GM23338 (cell line): ENCODE results near the gene BEST2. TPM values are rescaled to one million over a fixed set of nuclear protein-coding genes. Genes with fewer than 3 reads are reported as not detected.

Experiments used
- ATAC-seq: fragments of 200-7000 bp; cut with Tn5 transposase; 3 replicates; pipeline ENCODE4 v1.9.1; 2020
- DNase-seq: peaks from one replicate; pipeline ENCODE4 v3.0.0-alpha.2; 2015; ENCODE audit warnings: low spot score
- H2AFZ ChIP-seq: fragments of 200-600 bp; sonication (generic); 2 replicates; pipeline ENCODE4 v1.8.0; 2016; ENCODE audit warnings: antibody characterized with exemption, mild to moderate bottlenecking, moderate library complexity
- H3F3A ChIP-seq: fragments of 200-600 bp; sonication (generic); replicated peaks from 2 replicates; pipeline ENCODE4 v1.8.0; 2017; ENCODE audit warnings: antibody characterized with exemption, mixed run types, low read depth
- H3K27ac ChIP-seq: fragments of 200-600 bp; sonication (generic); 2 replicates; pipeline ENCODE4 v1.6.1; 2016; ENCODE audit warnings: low read depth
- H3K27me3 ChIP-seq: fragments of 200-600 bp; sonication (generic); 2 replicates; pipeline ENCODE4 v1.8.0; 2016; ENCODE audit warnings: mild to moderate bottlenecking, mixed run types, moderate library complexity; ENCODE audit not compliant: insufficient read depth
- H3K36me3 ChIP-seq: fragments of 200-600 bp; sonication (generic); 2 replicates; pipeline ENCODE4 v1.8.0; 2016; ENCODE audit warnings: mild to moderate bottlenecking; ENCODE audit not compliant: insufficient read depth
- H3K4me1 ChIP-seq: fragments of 200-600 bp; sonication (generic); 2 replicates; pipeline ENCODE4 v1.8.0; 2016; ENCODE audit warnings: mild to moderate bottlenecking, moderate library complexity; ENCODE audit not compliant: insufficient read depth
- H3K4me2 ChIP-seq: fragments of 200-600 bp; sonication (generic); 2 replicates; pipeline ENCODE4 v1.7.1; 2017; ENCODE audit warnings: mixed run types
- H3K4me3 ChIP-seq: fragments of 200-600 bp; sonication (generic); 2 replicates; pipeline ENCODE4 v1.6.1; 2016; ENCODE audit warnings: mixed run types
- H3K79me2 ChIP-seq: fragments of 200-600 bp; sonication (generic); replicated peaks from 2 replicates; pipeline ENCODE4 v1.8.0; 2017; ENCODE audit warnings: mild to moderate bottlenecking; ENCODE audit not compliant: insufficient read depth
- H3K9me2 ChIP-seq: fragments of 200-600 bp; sonication (generic); 2 replicates; pipeline ENCODE4 v1.8.0; 2017; ENCODE audit not compliant: insufficient read depth
- H4K20me1 ChIP-seq: fragments of 200-600 bp; sonication (generic); replicated peaks from 2 replicates; pipeline ENCODE4 v1.8.0; 2017; ENCODE audit warnings: mild to moderate bottlenecking; ENCODE audit not compliant: insufficient read depth
- H3K27ac Mint-ChIP-seq: 2 replicates; pipeline ENCODE4 v1.8.0; 2020; ENCODE audit warnings: inconsistent platforms, mild to moderate bottlenecking, moderate library complexity, mixed read lengths
- H3K27me3 Mint-ChIP-seq: 3 replicates; pipeline ENCODE4 v1.8.0; 2022; ENCODE audit warnings: low read depth, mild to moderate bottlenecking, moderate library complexity, mixed read lengths, inconsistent platforms; ENCODE audit not compliant: insufficient read depth, poor library complexity
- H3K36me3 Mint-ChIP-seq: 3 replicates; pipeline ENCODE4 v1.8.0; 2021; ENCODE audit warnings: low read depth, mild to moderate bottlenecking, inconsistent platforms, moderate library complexity, mixed read lengths
- H3K4me1 Mint-ChIP-seq: 3 replicates; pipeline ENCODE4 v1.8.0; 2020; ENCODE audit warnings: mild to moderate bottlenecking, inconsistent platforms, mixed read lengths
- H3K4me3 Mint-ChIP-seq: 3 replicates; pipeline ENCODE4 v1.8.0; 2021; ENCODE audit warnings: moderate library complexity, mild to moderate bottlenecking, inconsistent platforms, mixed read lengths
- H3K9me3 Mint-ChIP-seq: 3 replicates; pipeline ENCODE4 v1.8.0; 2020; ENCODE audit warnings: moderate library complexity, mild to moderate bottlenecking, inconsistent platforms, mixed read lengths
- CREB1 ChIP-seq: fragments of 250-450 bp; sonication (Bioruptor Pico); IDR thresholded peaks from 2 replicates; pipeline ENCODE4 v1.5.0; 2020; ENCODE audit warnings: low read depth, mild to moderate bottlenecking, moderate library complexity
- EZH2 ChIP-seq: fragments of 200-600 bp; sonication (generic); IDR thresholded peaks from one replicate; pipeline ENCODE4 v1.8.0; 2017; ENCODE audit warnings: antibody characterized with exemption, mild to moderate bottlenecking, low read depth; ENCODE audit not compliant: unreplicated experiment
- EZH2phosphoT487 ChIP-seq: fragments of 200-600 bp; sonication (generic); IDR thresholded peaks from one replicate; pipeline ENCODE4 v1.8.1; 2018; ENCODE audit warnings: antibody characterized with exemption; ENCODE audit not compliant: unreplicated experiment
- JUNB ChIP-seq: IDR thresholded peaks from one replicate; pipeline ENCODE4 v1.6.1; 2016; ENCODE audit warnings: antibody characterized with exemption; ENCODE audit not compliant: unreplicated experiment
- STAT1 ChIP-seq: IDR thresholded peaks from one replicate; pipeline ENCODE4 v1.6.1; 2016; ENCODE audit warnings: antibody characterized with exemption; ENCODE audit not compliant: unreplicated experiment
- ZNF331 ChIP-seq: fragments of 250-450 bp; sonication (Bioruptor Pico); IDR thresholded peaks from 2 replicates; pipeline ENCODE4 v1.5.0; 2020; ENCODE audit warnings: low read depth, mild to moderate bottlenecking, moderate library complexity
- polyA plus RNA-seq: library from polyadenylated mRNA; unstranded; fragments of >200 nt; fragmentation: Nextera tagmentation; extraction: Ambion mirVana; gene quantifications from 2 replicates; pipeline ENCODE4 v1.2.1, GENCODE V29; 2016
- total RNA-seq: library from RNA; depleted of rRNA; stranded (reverse); fragments of >200 nt; shearing (Covaris generic); gene quantifications from 2 replicates; pipeline ENCODE4 v1.2.3, GENCODE V29; 2014
- TF ChIP-seq, protein P1 (sequence below): IDR thresholded peaks from 2 replicates; pipeline ENCODE4 v1.6.1; 2016; ENCODE audit warnings: antibody characterized with exemption
- TF ChIP-seq, protein P2 (sequence below): IDR thresholded peaks from one replicate; pipeline ENCODE4 v1.6.1; 2018; ENCODE audit warnings: antibody characterized with exemption; ENCODE audit not compliant: unreplicated experiment
- TF ChIP-seq, protein P3 (sequence below), 2 experiments: fragments of 200-600 bp in 1 of 2; sonication (generic) in 1 of 2; conservative IDR thresholded peaks; 2 replicates each; pipeline versions ENCODE4 v1.5.1 to v1.6.1; 2016 to 2017; ENCODE audit warnings: antibody characterized with exemption in 2 of 2, low read depth in 2 of 2, mild to moderate bottlenecking in 2 of 2, moderate library complexity in 1 of 2
- TF ChIP-seq, protein P4 (sequence below): fragments of 250-450 bp; sonication (Bioruptor Pico); IDR thresholded peaks from 2 replicates; pipeline ENCODE4 v1.5.0; 2020; ENCODE audit warnings: mild to moderate bottlenecking, moderate library complexity

Gene BEST2
- total and polyA plus RNA-seq, 2 experiments from 2014 or later, result 1.2 to 10.4 TPM

DNA sequence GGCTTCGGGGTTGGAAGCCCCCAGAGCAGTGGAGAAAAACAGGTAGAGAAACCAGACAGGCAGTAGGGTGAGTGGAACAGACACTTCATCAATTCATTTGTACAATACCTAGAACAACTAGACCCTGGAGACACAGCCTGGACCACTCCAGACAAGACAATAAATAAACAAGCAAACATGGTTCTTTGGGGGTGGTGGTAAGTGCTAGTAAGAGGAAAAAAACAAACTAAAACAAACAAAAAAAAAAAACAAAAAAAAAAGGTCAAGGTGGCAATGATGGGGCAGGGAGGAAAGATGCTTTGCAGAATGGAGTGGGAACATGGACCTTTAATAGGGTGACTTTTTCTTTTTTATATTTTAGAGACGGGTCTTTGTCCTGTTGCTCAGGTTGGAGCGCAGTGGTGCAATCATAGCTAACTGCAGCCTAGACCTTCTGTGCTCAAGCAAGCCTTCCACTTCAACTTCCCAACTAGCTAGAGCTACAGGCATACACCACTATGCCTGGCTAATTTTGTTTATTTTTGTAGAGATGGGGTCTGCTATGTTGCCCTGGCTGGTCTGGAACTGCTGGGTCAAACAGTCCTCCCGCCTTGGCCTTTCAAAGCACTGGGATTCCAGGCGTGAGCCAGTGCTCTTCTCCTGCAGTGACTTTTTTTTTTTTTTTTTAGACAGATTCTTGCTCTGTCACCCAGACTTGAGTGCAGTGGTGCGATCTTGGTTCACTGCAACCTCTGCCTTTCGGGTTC, 42.8 kb downstream of the BEST2 start (continued):
- TF ChIP-seq, protein P1, sequence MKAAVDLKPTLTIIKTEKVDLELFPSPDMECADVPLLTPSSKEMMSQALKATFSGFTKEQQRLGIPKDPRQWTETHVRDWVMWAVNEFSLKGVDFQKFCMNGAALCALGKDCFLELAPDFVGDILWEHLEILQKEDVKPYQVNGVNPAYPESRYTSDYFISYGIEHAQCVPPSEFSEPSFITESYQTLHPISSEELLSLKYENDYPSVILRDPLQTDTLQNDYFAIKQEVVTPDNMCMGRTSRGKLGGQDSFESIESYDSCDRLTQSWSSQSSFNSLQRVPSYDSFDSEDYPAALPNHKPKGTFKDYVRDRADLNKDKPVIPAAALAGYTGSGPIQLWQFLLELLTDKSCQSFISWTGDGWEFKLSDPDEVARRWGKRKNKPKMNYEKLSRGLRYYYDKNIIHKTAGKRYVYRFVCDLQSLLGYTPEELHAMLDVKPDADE, result no peak
- TF ChIP-seq EZH2, result no peak
- no peak for TF ChIP-seq ZNF331
- TF ChIP-seq, protein P2, sequence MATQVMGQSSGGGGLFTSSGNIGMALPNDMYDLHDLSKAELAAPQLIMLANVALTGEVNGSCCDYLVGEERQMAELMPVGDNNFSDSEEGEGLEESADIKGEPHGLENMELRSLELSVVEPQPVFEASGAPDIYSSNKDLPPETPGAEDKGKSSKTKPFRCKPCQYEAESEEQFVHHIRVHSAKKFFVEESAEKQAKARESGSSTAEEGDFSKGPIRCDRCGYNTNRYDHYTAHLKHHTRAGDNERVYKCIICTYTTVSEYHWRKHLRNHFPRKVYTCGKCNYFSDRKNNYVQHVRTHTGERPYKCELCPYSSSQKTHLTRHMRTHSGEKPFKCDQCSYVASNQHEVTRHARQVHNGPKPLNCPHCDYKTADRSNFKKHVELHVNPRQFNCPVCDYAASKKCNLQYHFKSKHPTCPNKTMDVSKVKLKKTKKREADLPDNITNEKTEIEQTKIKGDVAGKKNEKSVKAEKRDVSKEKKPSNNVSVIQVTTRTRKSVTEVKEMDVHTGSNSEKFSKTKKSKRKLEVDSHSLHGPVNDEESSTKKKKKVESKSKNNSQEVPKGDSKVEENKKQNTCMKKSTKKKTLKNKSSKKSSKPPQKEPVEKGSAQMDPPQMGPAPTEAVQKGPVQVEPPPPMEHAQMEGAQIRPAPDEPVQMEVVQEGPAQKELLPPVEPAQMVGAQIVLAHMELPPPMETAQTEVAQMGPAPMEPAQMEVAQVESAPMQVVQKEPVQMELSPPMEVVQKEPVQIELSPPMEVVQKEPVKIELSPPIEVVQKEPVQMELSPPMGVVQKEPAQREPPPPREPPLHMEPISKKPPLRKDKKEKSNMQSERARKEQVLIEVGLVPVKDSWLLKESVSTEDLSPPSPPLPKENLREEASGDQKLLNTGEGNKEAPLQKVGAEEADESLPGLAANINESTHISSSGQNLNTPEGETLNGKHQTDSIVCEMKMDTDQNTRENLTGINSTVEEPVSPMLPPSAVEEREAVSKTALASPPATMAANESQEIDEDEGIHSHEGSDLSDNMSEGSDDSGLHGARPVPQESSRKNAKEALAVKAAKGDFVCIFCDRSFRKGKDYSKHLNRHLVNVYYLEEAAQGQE, result no peak
- no peak for TF ChIP-seq CREB1
- TF ChIP-seq JUNB, result no peak
- no peak for TF ChIP-seq STAT1
- TF ChIP-seq, protein P3, sequence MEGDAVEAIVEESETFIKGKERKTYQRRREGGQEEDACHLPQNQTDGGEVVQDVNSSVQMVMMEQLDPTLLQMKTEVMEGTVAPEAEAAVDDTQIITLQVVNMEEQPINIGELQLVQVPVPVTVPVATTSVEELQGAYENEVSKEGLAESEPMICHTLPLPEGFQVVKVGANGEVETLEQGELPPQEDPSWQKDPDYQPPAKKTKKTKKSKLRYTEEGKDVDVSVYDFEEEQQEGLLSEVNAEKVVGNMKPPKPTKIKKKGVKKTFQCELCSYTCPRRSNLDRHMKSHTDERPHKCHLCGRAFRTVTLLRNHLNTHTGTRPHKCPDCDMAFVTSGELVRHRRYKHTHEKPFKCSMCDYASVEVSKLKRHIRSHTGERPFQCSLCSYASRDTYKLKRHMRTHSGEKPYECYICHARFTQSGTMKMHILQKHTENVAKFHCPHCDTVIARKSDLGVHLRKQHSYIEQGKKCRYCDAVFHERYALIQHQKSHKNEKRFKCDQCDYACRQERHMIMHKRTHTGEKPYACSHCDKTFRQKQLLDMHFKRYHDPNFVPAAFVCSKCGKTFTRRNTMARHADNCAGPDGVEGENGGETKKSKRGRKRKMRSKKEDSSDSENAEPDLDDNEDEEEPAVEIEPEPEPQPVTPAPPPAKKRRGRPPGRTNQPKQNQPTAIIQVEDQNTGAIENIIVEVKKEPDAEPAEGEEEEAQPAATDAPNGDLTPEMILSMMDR (conservative IDR thresholded peaks at IDR 0.05; ENCODE audit: low read depth in 2 of 2), result no peak
- TF ChIP-seq EZH2phosphoT487, result no peak

DNA sequence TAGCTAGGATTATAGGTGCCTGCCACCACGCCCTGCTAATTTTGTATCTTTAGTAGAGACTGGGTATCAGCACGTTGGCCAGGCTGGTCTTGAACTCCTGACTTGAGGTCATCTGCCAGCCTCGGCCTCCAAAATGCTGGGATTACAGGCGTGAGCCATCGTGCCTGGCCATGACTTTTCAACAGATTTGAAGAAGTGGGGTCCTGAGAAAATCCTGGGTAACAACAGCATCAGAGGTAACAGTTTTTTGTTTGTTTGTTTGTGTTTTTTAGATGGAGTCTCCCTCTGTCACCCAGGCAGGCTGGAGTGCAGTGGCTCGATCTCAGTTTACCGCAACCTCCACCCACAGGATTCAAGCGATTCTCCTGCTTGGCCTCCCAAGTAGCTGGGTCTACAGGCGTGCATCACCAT, 43.4 kb downstream of the BEST2 start:
- Histone ChIP-seq H3K4me1 (peaks cover 27% of the 10 kb centered on the region), H3K4me2 (no peak overlapping the region), H3K27me3 (peaks cover 27% of the 10 kb centered on the region), H3F3A (peaks cover 30% of the 10 kb centered on the region), H3K79me2 (no peaks in the 10 kb centered on the region), H3K36me3 (peaks cover 8% of the 10 kb centered on the region; the same call in 1 of the 2 replicates), H4K20me1 (no peaks in the 10 kb centered on the region), H3K27ac (no peak overlapping the region), H2AFZ (no peak overlapping the region), H3K4me3 (no peak overlapping the region), H3K9me2 (no peaks in the 10 kb centered on the region)
- Mint-ChIP-seq H3K4me1 (peaks cover 24% of the 10 kb centered on the region), H3K27me3 (peaks cover 38% of the 10 kb centered on the region), H3K27ac (no peak overlapping the region), H3K9me3 (peaks cover 3% of the 10 kb centered on the region; the same call in 2 of the 3 replicates), H3K36me3 (peaks cover 38% of the 10 kb centered on the region), H3K4me3 (no peak overlapping the region)
- ATAC-seq, result no peak
- no peak for DNase-seq
- TF ChIP-seq STAT1 (no peak), CREB1 (no peak), EZH2phosphoT487 (no peak)
- TF ChIP-seq, protein P4, sequence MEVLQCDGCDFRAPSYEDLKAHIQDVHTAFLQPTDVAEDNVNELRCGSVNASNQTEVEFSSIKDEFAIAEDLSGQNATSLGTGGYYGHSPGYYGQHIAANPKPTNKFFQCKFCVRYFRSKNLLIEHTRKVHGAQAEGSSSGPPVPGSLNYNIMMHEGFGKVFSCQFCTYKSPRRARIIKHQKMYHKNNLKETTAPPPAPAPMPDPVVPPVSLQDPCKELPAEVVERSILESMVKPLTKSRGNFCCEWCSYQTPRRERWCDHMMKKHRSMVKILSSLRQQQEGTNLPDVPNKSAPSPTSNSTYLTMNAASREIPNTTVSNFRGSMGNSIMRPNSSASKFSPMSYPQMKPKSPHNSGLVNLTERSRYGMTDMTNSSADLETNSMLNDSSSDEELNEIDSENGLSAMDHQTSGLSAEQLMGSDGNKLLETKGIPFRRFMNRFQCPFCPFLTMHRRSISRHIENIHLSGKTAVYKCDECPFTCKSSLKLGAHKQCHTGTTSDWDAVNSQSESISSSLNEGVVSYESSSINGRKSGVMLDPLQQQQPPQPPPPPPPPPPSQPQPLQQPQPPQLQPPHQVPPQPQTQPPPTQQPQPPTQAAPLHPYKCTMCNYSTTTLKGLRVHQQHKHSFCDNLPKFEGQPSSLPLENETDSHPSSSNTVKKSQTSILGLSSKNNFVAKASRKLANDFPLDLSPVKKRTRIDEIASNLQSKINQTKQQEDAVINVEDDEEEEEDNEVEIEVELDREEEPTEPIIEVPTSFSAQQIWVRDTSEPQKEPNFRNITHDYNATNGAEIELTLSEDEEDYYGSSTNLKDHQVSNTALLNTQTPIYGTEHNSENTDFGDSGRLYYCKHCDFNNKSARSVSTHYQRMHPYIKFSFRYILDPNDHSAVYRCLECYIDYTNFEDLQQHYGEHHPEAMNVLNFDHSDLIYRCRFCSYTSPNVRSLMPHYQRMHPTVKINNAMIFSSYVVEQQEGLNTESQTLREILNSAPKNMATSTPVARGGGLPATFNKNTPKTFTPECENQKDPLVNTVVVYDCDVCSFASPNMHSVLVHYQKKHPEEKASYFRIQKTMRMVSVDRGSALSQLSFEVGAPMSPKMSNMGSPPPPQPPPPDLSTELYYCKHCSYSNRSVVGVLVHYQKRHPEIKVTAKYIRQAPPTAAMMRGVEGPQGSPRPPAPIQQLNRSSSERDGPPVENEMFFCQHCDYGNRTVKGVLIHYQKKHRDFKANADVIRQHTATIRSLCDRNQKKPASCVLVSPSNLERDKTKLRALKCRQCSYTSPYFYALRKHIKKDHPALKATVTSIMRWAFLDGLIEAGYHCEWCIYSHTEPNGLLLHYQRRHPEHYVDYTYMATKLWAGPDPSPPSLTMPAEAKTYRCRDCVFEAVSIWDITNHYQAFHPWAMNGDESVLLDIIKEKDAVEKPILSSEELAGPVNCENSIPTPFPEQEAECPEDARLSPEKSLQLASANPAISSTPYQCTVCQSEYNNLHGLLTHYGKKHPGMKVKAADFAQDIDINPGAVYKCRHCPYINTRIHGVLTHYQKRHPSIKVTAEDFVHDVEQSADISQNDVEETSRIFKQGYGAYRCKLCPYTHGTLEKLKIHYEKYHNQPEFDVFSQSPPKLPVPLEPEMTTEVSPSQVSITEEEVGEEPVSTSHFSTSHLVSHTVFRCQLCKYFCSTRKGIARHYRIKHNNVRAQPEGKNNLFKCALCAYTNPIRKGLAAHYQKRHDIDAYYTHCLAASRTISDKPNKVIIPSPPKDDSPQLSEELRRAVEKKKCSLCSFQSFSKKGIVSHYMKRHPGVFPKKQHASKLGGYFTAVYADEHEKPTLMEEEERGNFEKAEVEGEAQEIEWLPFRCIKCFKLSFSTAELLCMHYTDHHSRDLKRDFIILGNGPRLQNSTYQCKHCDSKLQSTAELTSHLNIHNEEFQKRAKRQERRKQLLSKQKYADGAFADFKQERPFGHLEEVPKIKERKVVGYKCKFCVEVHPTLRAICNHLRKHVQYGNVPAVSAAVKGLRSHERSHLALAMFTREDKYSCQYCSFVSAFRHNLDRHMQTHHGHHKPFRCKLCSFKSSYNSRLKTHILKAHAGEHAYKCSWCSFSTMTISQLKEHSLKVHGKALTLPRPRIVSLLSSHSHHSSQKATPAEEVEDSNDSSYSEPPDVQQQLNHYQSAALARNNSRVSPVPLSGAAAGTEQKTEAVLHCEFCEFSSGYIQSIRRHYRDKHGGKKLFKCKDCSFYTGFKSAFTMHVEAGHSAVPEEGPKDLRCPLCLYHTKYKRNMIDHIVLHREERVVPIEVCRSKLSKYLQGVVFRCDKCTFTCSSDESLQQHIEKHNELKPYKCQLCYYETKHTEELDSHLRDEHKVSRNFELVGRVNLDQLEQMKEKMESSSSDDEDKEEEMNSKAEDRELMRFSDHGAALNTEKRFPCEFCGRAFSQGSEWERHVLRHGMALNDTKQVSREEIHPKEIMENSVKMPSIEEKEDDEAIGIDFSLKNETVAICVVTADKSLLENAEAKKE, result no peak
- TF ChIP-seq, protein P1, result no peak
